Endodermal cell (in vitro differentiated cells): ENCODE results near the gene UQCR11. TPM values are rescaled to one million over a fixed set of nuclear protein-coding genes. Genes with fewer than 3 reads are reported as not detected.

Experiments used
- DNase-seq: peaks from one replicate; pipeline ENCODE4 v3.0.0-alpha.2; 2017
- H3K27ac ChIP-seq: 2 replicates; pipeline ENCODE4 v1.5.1; 2013; ENCODE audit warnings: mild to moderate bottlenecking, low read depth, low read length, moderate library complexity
- H3K27me3 ChIP-seq: 2 replicates; pipeline ENCODE4 v1.6.1; 2013; ENCODE audit warnings: mild to moderate bottlenecking, low read length, moderate library complexity; ENCODE audit not compliant: insufficient read depth, control insufficient read depth, poor library complexity, severe bottlenecking
- H3K36me3 ChIP-seq: 2 replicates; pipeline ENCODE4 v1.7.0; 2013; ENCODE audit warnings: mild to moderate bottlenecking, low read length, moderate library complexity; ENCODE audit not compliant: control insufficient read depth, insufficient read depth
- H3K4me1 ChIP-seq: one replicate; pipeline ENCODE4 v1.7.0; 2013; ENCODE audit warnings: low read length; ENCODE audit not compliant: control insufficient read depth, insufficient read depth
- H3K4me3 ChIP-seq: 2 replicates; pipeline ENCODE4 v1.5.1; 2013; ENCODE audit warnings: mild to moderate bottlenecking, low read length, moderate library complexity
- H3K9ac ChIP-seq: 2 replicates; pipeline ENCODE4 v1.6.1; 2013; ENCODE audit warnings: mild to moderate bottlenecking, low read length, moderate library complexity; ENCODE audit not compliant: poor library complexity, severe bottlenecking; ENCODE audit errors: extremely low read depth
- H3K9me3 ChIP-seq: 2 replicates; pipeline ENCODE4 v1.6.1; 2013; ENCODE audit warnings: mild to moderate bottlenecking, low read length, moderate library complexity; ENCODE audit not compliant: control insufficient read depth
- H3K27ac Mint-ChIP-seq: 2 replicates; pipeline ENCODE4 v1.8.0; 2020; ENCODE audit warnings: mixed read lengths
- H3K27me3 Mint-ChIP-seq: 2 replicates; pipeline ENCODE4 v1.8.0; 2021; ENCODE audit warnings: mild to moderate bottlenecking, mixed read lengths; ENCODE audit not compliant: insufficient read depth
- H3K36me3 Mint-ChIP-seq: 2 replicates; pipeline ENCODE4 v1.8.0; 2020; ENCODE audit warnings: low read depth, mixed read lengths
- H3K4me1 Mint-ChIP-seq: 2 replicates; pipeline ENCODE4 v1.8.0; 2020; ENCODE audit warnings: mixed read lengths
- H3K4me3 Mint-ChIP-seq: 2 replicates; pipeline ENCODE4 v1.8.0; 2020; ENCODE audit warnings: mild to moderate bottlenecking, moderate library complexity, mixed read lengths
- H3K9me3 Mint-ChIP-seq: 2 replicates; pipeline ENCODE4 v1.8.0; 2020; ENCODE audit warnings: mild to moderate bottlenecking, mixed read lengths
- CTCF ChIP-seq: fragments of 200-600 bp; sonication (generic); conservative IDR thresholded peaks from 2 replicates; pipeline ENCODE4 v1.5.0; 2021; ENCODE audit warnings: antibody characterized with exemption, mild to moderate bottlenecking
- WGBS, 2 experiments: methylation state at CpG; one replicate each; pipeline versions ENCODE4 v1.1.5 to v1.1.7; 2013; ENCODE audit warnings: missing lambda C conversion rate in 2 of 2, mixed read lengths in 1 of 2; ENCODE audit not compliant: insufficient coverage in 1 of 2, insufficient read length in 1 of 2; 5-methylcytosine and 5-hydroxymethylcytosine counted together
- total RNA-seq, 2 donors: library from RNA; stranded (reverse); fragmentation: NEBNext Ultra II Directional in 1 of 2; extraction: Animal tissue kit (Norgen Biotek cat#: 25700) in 1 of 2; gene quantifications; 2 replicates in 1 of 2; 3 replicates in 1 of 2; pipeline ENCODE4 v1.2.1, GENCODE V29; 2021

UQCR11 gene
- total RNA-seq, 2 donors from 2014 or later = 171 to 195 TPM

GRCh38 chr19:1575323-1576241 lies 29.7 kb downstream of the UQCR11 start:
- Histone ChIP-seq H3K27me3 (no peaks in the 10 kb centered on the region), H3K4me3 (no peak overlapping the region), H3K27ac (no peak overlapping the region), H3K36me3 (peaks cover 12% of the 10 kb centered on the region), H3K9me3 (no peaks in the 10 kb centered on the region), H3K4me1 (no peaks in the 10 kb centered on the region), H3K9ac (no peak overlapping the region)
- Mint-ChIP-seq H3K36me3 (peaks cover 16% of the 10 kb centered on the region), H3K4me1 (no peaks in the 10 kb centered on the region), H3K27ac (no peak overlapping the region), H3K4me3 (no peak overlapping the region), H3K9me3 (no peaks in the 10 kb centered on the region), H3K27me3 (peaks cover 13% of the 10 kb centered on the region)
- no peak for DNase-seq
- WGBS, 2 experiments = 94 to 96% methylated on average over 18 to 22 of the region's 22 CpGs
- no peak for TF ChIP-seq CTCF

GRCh38 chr19:1574354-1575136 lies 30.7 kb downstream of the UQCR11 start:
- no peak overlapping the region for H3K27ac Mint-ChIP-seq

More at GRCh38 chr19:1574354-1575136, 30.7 kb downstream of the UQCR11 start:
- no peak overlapping the region for H3K4me3 Mint-ChIP-seq
- H3K9me3 ChIP-seq = no peaks in the 10 kb centered on the region
- no peak overlapping the region for H3K27ac ChIP-seq
- DNase-seq = no peak
- TF ChIP-seq CTCF = no peak
- H3K27me3 ChIP-seq = peaks cover 10% of the 10 kb centered on the region
- H3K4me1 ChIP-seq = no peaks in the 10 kb centered on the region
- WGBS, 2 experiments = 95% methylated on average over 23 to 34 of the region's 34 CpGs
- H3K9me3 Mint-ChIP-seq = no peaks in the 10 kb centered on the region
- H3K4me3 ChIP-seq = no peak overlapping the region
- peaks cover 4% of the 10 kb centered on the region for H3K36me3 ChIP-seq
- peaks cover 23% of the 10 kb centered on the region for H3K27me3 Mint-ChIP-seq
- no peaks in the 10 kb centered on the region for H3K4me1 Mint-ChIP-seq
- H3K9ac ChIP-seq = no peak overlapping the region
- peaks cover 11% of the 10 kb centered on the region for H3K36me3 Mint-ChIP-seq
